HL-60 (cell line): ENCODE measurements around the gene DSCAML1.

Source experiments
- GABPA ChIP-seq: IDR thresholded peaks from 2 replicates; pipeline ENCODE4 v1.6.1; 2012; ENCODE audit warnings: low read depth
- POLR2AphosphoS5 ChIP-seq: IDR thresholded peaks from 2 replicates; pipeline ENCODE4 v1.6.1; 2012; ENCODE audit warnings: low read depth
- TF ChIP-seq, protein P1 (sequence below): IDR thresholded peaks from one replicate; pipeline ENCODE4 v1.5.1; 2011; ENCODE audit warnings: low read length, control low read depth, inconsistent platforms; ENCODE audit not compliant: insufficient read depth
- TF ChIP-seq, protein P2 (sequence below): IDR thresholded peaks from 2 replicates; pipeline ENCODE4 v1.6.1; 2012; ENCODE audit warnings: low read depth; ENCODE audit not compliant: insufficient replicate concordance

DNA sequence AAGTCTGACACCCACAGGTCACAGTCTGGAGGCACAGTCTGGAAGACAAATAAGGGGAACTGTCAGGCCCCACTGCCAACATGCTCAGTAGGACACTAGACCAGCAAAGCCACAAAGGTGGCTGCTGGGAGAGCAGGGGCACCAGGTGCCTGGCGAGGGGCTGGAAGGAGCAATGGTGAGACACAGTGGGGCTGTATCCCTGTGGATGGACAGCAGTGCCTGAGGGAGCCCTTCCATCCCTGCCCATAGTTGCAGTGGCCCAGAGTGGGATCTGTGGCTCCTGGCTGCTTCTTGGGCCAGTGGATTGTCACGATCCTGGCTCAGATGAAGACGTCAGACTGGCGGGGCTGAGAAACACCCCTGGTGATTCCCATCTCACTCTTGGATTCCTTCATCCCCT, 154.6 kb downstream of the DSCAML1 start:
- TF ChIP-seq, protein P1, sequence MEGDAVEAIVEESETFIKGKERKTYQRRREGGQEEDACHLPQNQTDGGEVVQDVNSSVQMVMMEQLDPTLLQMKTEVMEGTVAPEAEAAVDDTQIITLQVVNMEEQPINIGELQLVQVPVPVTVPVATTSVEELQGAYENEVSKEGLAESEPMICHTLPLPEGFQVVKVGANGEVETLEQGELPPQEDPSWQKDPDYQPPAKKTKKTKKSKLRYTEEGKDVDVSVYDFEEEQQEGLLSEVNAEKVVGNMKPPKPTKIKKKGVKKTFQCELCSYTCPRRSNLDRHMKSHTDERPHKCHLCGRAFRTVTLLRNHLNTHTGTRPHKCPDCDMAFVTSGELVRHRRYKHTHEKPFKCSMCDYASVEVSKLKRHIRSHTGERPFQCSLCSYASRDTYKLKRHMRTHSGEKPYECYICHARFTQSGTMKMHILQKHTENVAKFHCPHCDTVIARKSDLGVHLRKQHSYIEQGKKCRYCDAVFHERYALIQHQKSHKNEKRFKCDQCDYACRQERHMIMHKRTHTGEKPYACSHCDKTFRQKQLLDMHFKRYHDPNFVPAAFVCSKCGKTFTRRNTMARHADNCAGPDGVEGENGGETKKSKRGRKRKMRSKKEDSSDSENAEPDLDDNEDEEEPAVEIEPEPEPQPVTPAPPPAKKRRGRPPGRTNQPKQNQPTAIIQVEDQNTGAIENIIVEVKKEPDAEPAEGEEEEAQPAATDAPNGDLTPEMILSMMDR, result no peak
- TF ChIP-seq POLR2AphosphoS5 (no peak), GABPA (no peak)
- TF ChIP-seq, protein P2, sequence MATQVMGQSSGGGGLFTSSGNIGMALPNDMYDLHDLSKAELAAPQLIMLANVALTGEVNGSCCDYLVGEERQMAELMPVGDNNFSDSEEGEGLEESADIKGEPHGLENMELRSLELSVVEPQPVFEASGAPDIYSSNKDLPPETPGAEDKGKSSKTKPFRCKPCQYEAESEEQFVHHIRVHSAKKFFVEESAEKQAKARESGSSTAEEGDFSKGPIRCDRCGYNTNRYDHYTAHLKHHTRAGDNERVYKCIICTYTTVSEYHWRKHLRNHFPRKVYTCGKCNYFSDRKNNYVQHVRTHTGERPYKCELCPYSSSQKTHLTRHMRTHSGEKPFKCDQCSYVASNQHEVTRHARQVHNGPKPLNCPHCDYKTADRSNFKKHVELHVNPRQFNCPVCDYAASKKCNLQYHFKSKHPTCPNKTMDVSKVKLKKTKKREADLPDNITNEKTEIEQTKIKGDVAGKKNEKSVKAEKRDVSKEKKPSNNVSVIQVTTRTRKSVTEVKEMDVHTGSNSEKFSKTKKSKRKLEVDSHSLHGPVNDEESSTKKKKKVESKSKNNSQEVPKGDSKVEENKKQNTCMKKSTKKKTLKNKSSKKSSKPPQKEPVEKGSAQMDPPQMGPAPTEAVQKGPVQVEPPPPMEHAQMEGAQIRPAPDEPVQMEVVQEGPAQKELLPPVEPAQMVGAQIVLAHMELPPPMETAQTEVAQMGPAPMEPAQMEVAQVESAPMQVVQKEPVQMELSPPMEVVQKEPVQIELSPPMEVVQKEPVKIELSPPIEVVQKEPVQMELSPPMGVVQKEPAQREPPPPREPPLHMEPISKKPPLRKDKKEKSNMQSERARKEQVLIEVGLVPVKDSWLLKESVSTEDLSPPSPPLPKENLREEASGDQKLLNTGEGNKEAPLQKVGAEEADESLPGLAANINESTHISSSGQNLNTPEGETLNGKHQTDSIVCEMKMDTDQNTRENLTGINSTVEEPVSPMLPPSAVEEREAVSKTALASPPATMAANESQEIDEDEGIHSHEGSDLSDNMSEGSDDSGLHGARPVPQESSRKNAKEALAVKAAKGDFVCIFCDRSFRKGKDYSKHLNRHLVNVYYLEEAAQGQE, result no peak
